ENCODE data around the gene CORIN.
"Not testable (repeated sequence)": the region's sequence is repeated elsewhere in the genome, so short reads cannot be mapped to it uniquely, and the experiment has no call there.

CORIN gene

DNA sequence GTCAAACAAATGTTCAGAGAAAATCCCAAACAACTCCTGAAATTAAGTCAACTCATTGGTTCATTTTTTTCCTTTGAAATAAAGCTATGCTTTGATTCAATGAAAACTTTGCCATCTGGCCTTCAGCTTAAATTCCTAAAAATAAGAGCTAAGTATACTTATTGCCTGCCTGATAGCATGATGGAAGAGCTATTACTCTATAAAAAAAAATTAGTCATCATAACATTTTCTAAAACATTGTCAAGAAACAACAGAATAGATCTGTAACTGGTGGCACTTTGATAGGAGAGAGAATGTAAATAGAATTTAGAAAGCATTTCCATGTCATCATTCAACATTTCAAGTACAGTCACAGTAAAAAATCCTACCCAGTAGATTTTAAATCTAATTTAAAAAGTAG, 136.6 kb downstream of the CORIN start:
- Histone ChIP-seq H3K36me3 (no peaks in the 10 kb centered on the region), H3K4me1 (ENCODE audit: control insufficient read depth in 1 of 2, insufficient read depth in 1 of 2, low read depth in 1 of 2, low read length in 1 of 2) (peaks cover 0 to 11% of the 10 kb centered on the region in 2 experiments)
- TF ChIP-seq, protein P1, sequence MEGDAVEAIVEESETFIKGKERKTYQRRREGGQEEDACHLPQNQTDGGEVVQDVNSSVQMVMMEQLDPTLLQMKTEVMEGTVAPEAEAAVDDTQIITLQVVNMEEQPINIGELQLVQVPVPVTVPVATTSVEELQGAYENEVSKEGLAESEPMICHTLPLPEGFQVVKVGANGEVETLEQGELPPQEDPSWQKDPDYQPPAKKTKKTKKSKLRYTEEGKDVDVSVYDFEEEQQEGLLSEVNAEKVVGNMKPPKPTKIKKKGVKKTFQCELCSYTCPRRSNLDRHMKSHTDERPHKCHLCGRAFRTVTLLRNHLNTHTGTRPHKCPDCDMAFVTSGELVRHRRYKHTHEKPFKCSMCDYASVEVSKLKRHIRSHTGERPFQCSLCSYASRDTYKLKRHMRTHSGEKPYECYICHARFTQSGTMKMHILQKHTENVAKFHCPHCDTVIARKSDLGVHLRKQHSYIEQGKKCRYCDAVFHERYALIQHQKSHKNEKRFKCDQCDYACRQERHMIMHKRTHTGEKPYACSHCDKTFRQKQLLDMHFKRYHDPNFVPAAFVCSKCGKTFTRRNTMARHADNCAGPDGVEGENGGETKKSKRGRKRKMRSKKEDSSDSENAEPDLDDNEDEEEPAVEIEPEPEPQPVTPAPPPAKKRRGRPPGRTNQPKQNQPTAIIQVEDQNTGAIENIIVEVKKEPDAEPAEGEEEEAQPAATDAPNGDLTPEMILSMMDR (IDR thresholded peaks at IDR 0.05): no peak

DNA sequence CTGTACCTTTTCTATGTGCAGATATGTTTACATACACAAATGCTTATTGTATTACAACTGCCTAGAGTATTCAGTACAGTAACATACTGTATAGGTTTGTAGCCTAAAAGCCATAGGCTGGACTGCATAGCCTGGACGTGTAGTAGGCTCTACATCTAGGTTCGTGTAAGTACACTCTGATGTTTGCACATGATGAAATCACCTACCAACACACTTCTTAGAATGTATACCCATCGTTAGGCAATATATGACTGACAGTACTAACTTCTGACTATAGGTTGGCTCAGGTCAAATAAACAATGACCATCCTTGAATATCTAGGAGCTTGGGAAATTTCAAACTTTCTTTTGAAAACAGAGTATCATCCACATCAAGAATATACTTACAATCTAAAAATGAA, 139.0 kb downstream of the CORIN start:
- Histone ChIP-seq H3K36me3 (no peaks in the 10 kb centered on the region), H3K4me1 (ENCODE audit: control insufficient read depth in 1 of 2, insufficient read depth in 1 of 2, low read depth in 1 of 2, low read length in 1 of 2) (no peaks in the 10 kb centered on the region), H3K27ac (no peak overlapping the region), H3K4me3 (ENCODE audit: low read depth in 1 of 2, low read length in 1 of 2) (no peak overlapping the region), H3K9me3 (no peaks in the 10 kb centered on the region), H3K27me3 (peaks cover 8% of the 10 kb centered on the region)
- TF ChIP-seq, protein P1 (IDR thresholded peaks at IDR 0.05): no peak

More for the DNA sequence above, 136.6 kb downstream of the CORIN start:
- Histone ChIP-seq H3K4me3 (ENCODE audit: low read depth in 1 of 2, low read length in 1 of 2) (no peak overlapping the region), H3K9me3 (no peaks in the 10 kb centered on the region), H3K27ac (no peak overlapping the region), H3K27me3 (peaks cover 3% of the 10 kb centered on the region)

DNA sequence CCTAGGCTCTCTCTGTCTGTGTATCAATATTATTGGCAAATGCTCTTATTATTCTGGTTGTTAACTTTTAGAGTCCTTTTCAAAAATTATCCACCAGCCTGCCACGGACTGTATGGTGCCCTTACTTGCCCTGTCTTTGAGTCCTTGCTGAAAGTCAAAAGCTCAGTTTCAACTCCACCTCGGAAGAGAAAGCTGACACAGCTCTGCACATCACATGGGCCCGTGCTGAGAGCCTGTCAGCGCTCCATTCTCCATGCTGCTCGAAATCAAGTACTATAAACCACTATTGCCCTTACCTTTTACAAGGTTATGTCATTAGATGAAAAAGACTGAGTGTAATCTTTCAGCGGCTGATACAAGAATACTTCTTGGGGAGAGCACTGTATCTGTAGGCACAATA, 141.0 kb downstream of the CORIN start:
- Histone ChIP-seq H3K27me3 (peaks cover 22% of the 10 kb centered on the region), H3K27ac (no peak overlapping the region), H3K36me3 (no peaks in the 10 kb centered on the region), H3K4me1 (ENCODE audit: control insufficient read depth in 1 of 2, insufficient read depth in 1 of 2, low read depth in 1 of 2, low read length in 1 of 2) (no peaks in the 10 kb centered on the region), H3K4me3 (ENCODE audit: low read depth in 1 of 2, low read length in 1 of 2) (no peak overlapping the region), H3K9me3 (no peaks in the 10 kb centered on the region)
- TF ChIP-seq, protein P1 (IDR thresholded peaks at IDR 0.05): no peak

DNA sequence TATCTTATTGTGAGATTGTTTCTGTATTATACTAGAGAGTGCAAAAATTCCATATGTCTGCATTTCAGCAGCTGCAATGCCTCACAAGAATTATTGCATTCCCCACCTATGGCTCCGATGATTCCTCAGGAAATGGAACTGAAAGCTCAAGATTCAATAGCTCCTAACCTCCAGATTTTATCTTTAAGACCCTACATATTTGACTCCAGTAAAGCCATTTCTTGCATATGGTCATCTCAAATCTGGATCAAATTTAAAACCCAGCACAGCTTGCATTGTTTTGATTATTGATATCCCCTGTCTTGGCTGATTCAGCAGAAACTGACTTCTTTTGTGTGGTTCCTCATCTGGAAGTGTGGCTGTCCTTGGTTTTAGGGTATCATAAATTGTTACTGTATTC, 142.6 kb downstream of the CORIN start:
- Histone ChIP-seq H3K27ac (no peak overlapping the region), H3K27me3 (peaks cover 22% of the 10 kb centered on the region), H3K9me3 (no peaks in the 10 kb centered on the region), H3K4me1 (ENCODE audit: control insufficient read depth in 1 of 2, insufficient read depth in 1 of 2, low read depth in 1 of 2, low read length in 1 of 2) (no peaks in the 10 kb centered on the region), H3K4me3 (ENCODE audit: low read depth in 1 of 2, low read length in 1 of 2) (no peak overlapping the region), H3K36me3 (no peaks in the 10 kb centered on the region)
- TF ChIP-seq, protein P1 (IDR thresholded peaks at IDR 0.05): no peak

DNA sequence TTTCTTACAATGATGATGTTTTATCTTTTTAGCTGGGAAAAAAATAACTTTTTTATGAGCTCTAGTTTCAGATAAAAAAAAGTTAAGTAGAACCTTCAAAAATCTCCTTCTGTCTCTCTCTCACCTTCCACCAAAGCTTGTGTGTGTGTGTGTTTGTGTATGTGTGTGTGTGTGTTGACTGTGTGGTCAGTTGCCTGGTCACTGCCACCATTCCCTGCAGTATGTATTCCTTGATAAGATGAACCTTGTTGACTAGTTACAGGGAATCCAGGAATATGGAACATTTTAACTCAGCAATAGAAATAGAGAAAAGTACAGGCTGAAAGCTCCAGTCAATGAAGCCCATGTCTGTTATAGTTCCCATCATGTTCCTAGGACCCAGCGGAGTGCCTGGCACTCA, 143.5 kb downstream of the CORIN start:
- Histone ChIP-seq H3K27ac (no peak overlapping the region), H3K4me3 (ENCODE audit: low read depth in 1 of 2, low read length in 1 of 2) (no peak overlapping the region), H3K4me1 (ENCODE audit: control insufficient read depth in 1 of 2, insufficient read depth in 1 of 2, low read depth in 1 of 2, low read length in 1 of 2) (no peaks in the 10 kb centered on the region), H3K27me3 (peaks cover 22% of the 10 kb centered on the region), H3K9me3 (no peaks in the 10 kb centered on the region), H3K36me3 (no peaks in the 10 kb centered on the region)
- TF ChIP-seq, protein P1 (IDR thresholded peaks at IDR 0.05): no peak

DNA sequence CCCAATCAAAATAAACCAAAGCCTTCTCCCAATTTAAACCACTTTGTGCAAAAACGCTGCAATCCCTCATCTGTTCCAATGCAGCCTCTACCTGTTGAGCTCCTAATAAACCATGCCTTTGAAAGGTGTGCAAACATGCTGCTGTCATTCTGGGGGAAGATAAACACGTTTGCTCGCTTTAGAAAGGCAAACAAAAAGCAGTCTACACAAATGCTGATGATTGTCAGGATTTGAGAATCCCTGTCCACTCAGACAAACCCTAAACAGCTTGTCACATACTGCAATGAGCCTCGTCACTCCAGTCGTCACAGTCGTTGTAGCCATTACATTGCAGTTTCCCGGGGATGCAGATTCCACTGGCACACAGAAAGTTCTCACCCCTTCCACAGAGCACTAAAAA, 145.2 kb downstream of the CORIN start:
- H3K36me3 ChIP-seq: no peaks in the 10 kb centered on the region
- H3K4me1 ChIP-seq (ENCODE audit: control insufficient read depth in 1 of 2, insufficient read depth in 1 of 2, low read depth in 1 of 2, low read length in 1 of 2): no peaks in the 10 kb centered on the region
- TF ChIP-seq, protein P1 (IDR thresholded peaks at IDR 0.05): no peak
- peaks cover 22% of the 10 kb centered on the region for H3K27me3 ChIP-seq
- H3K4me3 ChIP-seq (ENCODE audit: low read depth in 1 of 2, low read length in 1 of 2): no peak overlapping the region
- H3K27ac ChIP-seq: no peak overlapping the region
- no peaks in the 10 kb centered on the region for H3K9me3 ChIP-seq

DNA sequence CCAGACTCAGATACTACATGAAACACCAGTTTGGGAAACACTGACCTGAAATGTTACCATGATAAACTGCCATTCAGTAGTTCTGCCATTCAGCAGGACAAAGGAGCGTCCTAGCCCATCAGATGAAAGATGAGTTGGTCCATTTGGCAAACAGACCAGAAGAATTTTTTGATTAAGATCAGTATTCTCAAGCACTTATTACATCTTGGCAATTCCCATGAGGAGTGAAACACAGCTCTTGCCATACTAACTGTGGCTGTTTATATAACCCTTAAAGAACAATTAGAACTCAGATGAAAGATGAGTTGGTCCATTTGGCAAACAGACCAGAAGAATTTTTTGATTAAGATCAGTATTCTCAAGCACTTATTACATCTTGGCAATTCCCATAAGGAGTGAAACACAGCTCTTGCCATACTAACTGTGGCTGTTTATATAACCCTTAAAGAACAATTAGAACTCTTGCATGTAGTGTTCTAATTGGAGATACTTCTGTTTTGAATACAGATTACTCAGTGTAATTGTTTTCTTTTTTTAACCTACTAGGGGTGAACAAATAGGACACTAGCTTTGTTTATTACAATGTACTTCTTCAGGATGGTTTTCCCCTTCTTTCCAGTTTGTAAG, 146.0 kb downstream of the CORIN start:
- H3K4me1 ChIP-seq (ENCODE audit: control insufficient read depth in 1 of 2, insufficient read depth in 1 of 2, low read depth in 1 of 2, low read length in 1 of 2); H3K4me3 ChIP-seq (ENCODE audit: low read depth in 1 of 2, low read length in 1 of 2); H3K27ac ChIP-seq; H3K9me3 ChIP-seq; H3K36me3 ChIP-seq: not testable (repeated sequence)
- H3K27me3 ChIP-seq: peaks cover 22% of the 10 kb centered on the region
